NCI-H1694 (cell line): ENCODE measurements around the gene HS6ST2.
A peak's percentile ranks its signal among the peaks of the same experiment; 100 is the strongest.

ENCODE experiments used
- DNase-seq: peaks from one replicate; lab custom pipeline; 2025; lab: John Stamatoyannopoulos, UW

Gene HS6ST2

DNA sequence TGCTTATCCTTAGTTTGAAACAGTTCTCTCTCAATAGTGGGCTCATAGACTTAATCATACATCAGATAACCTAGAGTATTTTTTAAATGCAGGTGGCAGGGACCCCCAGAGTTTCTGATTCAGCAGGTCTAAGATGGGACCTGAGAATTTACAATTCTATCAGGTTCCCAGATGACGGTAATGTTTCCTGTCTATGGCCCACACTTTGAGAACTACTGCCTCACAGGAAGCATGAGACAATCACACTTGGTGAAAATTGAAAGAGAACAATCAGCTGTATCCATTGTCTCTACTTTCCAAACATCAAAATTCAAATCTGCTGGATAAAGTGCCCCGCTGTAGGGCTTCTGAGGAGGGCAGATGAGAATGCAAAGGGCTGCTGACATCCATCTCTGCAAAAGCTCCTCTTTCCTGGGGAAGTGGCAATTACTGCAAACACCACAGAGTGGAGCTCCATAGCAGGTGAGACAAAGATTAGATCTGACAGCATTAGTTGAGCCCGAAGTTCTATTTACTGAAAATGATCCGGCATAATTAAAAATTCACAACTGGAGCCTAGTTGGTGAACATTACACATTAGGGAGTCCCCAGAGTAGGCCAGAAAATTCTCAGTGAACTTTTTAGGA lies 281.8 kb downstream of the HS6ST2 start:
- DNase-seq: no peak

DNA sequence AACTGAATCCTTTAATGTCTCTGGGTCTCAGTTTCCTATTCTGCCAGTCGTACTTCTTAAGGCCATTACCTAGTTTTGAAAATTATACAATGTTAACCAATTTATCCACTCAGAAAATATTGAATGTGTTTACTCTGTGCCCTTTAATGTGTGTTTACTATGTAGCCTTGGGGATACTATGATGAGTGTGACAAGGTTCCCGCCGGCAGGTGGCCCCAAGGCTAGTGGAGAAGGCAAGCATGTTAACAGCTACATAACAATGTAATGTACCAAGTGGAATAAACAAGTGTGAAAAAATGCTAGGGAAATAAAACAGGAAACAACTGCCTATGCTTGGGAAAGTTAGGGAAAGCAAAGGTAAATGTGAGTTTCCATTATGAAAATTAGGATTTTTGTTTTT lies 282.3 kb downstream of the HS6ST2 start:
- DNase-seq: no peak

- no peak for DNase-seq
Measured at GRCh38 chrX:132673331-132673730, 285.1 kb downstream of the HS6ST2 start.

DNA sequence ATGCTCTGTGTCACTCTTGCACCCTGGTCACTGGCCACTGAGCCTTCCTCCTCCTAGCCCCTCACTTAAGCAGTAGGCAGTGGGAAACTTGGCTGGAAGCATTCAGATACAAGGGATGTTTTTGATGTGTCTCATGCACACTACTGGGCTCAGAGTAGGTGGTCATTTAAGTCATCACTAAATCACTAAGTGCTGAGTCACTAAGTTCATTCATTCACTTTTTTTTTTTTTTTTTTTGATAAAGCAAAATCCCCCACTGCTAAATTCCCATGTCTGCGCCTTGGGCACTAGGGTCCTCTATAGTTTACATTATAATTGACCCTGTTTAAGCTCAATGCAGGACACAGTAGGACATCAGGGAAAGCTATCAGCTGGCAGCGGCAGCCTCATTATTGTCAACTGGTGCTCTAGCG lies 287.2 kb downstream of the HS6ST2 start:
- DNase-seq: no peak

- no peak for DNase-seq
Measured at GRCh38 chrX:132669142-132669541, 289.3 kb downstream of the HS6ST2 start.

- DNase-seq: no peak
Measured at GRCh38 chrX:132668178-132668577, 290.3 kb downstream of the HS6ST2 start.

- DNase-seq: no peak
Measured at GRCh38 chrX:132665676-132666075, 292.8 kb downstream of the HS6ST2 start.

GRCh38 chrX:132664273-132664672 lies 294.2 kb downstream of the HS6ST2 start:
- no peak for DNase-seq

GRCh38 chrX:132662844-132663243 lies 295.6 kb downstream of the HS6ST2 start:
- DNase-seq: no peak

GRCh38 chrX:132657876-132658275 lies 300.6 kb downstream of the HS6ST2 start:
- DNase-seq: no peak

DNA sequence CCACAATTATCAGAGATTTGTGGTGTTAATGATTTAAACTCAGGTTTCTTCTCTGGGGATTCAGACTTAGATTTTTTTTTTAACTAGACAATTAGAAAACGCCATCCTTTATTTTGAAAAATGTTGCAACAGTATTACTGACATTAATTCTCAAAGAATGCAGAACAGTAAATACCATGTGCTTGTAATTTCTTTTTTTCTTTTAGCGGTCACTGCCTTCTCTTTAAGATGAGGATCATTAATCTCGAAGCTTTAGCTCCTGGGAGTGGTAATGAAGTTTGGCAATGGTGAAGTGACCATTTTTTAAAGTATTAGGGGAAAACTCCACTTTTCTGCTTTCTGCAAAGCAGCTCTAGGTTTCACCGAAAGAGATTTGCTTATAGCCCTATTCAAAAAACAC lies 305.6 kb downstream of the HS6ST2 start:
- no peak for DNase-seq

- DNase-seq: no peak
Measured at GRCh38 chrX:132651421-132652086, 306.9 kb downstream of the HS6ST2 start.

GRCh38 chrX:132648895-132649294 lies 309.5 kb downstream of the HS6ST2 start:
- DNase-seq: no peak

GRCh38 chrX:132639446-132639845 lies 319.0 kb downstream of the HS6ST2 start:
- no peak for DNase-seq

- no peak for DNase-seq
Measured at GRCh38 chrX:132638313-132638712, 320.1 kb downstream of the HS6ST2 start.

DNA sequence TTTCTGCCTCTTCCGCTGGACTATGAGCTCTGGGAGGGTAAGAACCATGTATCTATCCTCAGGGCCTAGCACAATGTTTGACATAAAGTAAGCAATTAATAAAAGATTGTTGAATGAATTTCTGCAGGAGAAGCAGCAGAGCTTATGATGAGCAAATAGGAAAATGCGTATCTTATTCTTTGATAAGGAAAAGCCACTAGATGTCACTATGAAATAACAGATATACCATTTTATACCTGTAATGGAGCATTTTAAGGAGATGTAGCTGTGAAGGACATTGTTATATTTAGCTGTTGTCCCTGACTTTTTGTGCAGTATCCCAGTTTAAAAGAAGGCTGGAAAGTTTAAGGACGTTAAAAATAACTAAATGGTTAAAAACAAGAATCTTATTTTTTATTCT lies 322.3 kb downstream of the HS6ST2 start:
- DNase-seq: no peak

DNA sequence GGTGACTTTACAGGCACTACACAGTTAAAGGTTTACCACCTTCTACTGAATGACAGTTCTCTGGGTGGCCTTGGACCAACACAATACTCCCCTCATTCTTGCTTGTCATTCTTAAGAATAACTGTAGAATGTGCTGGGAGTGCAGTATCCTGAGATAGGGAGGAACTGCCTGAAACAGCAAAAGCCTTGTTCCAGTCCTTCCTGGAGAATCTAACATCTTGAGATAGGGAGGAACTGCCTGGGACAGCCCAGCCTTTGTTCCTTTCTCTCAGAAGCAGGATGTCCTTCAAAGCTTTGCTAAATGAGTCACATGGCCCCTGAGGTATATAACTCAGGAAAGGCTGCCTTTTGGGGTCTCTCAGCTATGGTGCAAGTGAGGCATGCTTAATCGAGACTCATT lies 323.9 kb downstream of the HS6ST2 start:
- no peak for DNase-seq

DNA sequence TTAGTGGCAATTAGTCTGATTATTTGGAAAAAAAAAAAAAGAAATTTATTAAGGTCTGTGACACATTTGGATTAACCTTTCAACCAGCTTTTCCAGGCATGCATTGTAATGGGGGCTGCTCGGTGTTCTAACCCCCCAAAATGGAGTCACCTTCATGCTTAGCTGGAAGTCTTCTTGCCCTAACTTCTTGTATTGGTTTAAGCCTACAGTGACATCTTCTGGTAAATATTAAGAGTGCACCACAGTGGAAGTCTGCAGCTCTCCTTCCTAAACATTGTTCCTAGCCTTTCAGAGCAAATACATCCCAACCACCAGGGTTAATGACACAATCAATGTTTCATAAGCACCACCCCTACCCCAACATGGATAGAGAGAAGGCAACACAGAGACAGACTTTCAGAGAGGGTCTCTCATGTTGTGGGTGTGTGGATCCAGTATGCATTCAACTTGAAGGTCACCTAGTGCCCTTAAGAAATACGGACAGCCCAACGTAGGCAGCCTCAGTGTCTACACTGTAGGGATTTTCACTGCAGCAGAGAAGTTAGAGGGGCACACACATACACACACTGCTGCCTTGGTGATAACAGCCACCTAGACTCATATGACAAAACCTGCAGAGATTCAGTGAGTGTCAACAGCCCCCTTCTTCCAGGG lies 326.7 kb downstream of the HS6ST2 start:
- peak; percentile 18 for DNase-seq

DNA sequence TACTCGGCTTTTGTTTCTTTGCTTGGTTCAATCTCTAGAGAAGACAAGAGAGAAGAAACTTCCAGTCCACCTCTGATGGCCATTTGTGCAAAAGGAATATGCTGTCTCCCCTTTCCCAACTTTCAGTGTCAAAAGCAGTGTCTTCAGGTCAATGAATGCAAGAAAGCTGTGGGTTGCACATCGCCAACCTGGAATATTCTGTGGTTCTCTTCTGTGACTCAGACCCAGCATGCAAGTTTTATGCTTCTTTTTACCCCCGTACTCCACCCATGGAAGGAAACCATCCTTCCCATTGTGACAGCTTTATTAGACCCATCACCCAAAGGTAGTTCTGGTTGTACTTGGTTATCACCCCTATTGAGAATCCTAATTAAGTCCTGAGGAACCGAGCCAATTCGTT lies 334.0 kb downstream of the HS6ST2 start:
- DNase-seq: no peak

DNA sequence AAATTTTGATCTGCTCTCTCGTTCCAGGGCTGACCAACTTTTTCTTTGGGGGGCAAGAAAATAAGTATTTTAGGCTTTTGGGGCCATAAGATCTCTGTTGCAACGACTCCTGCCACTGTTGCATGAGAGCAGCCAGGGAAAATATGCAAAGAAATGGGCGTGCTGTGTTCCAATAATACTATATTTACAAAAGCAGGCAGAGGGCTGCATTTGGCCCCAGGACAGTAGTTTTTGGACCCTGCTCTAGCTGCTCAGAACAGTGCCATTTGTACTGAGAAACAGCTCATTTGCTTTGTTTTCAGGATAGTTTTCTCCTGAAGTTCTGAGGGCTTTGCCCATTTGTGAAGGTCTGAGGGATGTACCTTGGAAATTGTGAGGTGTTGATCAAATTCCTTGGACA lies 334.5 kb downstream of the HS6ST2 start:
- no peak for DNase-seq

- no peak for DNase-seq
Measured at GRCh38 chrX:132623300-132623699, 335.1 kb downstream of the HS6ST2 start.

GRCh38 chrX:132622130-132622529 lies 336.3 kb downstream of the HS6ST2 start:
- no peak for DNase-seq

DNA sequence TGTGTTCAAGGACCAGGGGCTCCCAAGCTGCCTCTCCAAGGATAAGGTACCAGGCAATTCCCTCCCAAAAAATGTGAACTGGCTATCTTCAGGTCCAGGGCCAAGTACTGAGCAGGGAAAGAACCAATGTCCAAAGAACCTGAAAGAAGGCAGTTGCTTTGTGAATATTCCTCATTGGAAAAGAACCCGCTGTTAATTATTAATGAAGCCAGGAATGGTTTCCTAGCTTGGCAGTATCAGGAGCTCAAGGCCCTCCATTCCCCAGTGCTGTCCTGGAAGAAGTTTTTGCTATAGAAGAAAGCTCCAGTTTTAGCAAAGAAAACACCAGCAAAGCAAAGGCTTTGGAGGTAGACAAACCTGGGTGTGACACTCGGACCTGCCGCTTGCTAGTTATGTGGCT lies 339.6 kb downstream of the HS6ST2 start:
- no peak for DNase-seq
